RWPE2 (cell line): Measurements from ENCODE around the gene PTPRD.

ENCODE experiments used
- ATAC-seq: fragments of 200-7000 bp; cut with Tn5 transposase; 3 replicates; pipeline ENCODE4 v1.9.1; 2021; ENCODE audit warnings: low read depth
- DNase-seq: peaks from one replicate; pipeline ENCODE4 v3.0.0-alpha.2; 2020; ENCODE audit warnings: low spot score
- H3K27ac ChIP-seq: fragments of 450-650 bp; 2 replicates; pipeline ENCODE4 v1.5.1; 2017; ENCODE audit warnings: mild to moderate bottlenecking; ENCODE audit not compliant: poor library complexity, severe bottlenecking
- H3K27me3 ChIP-seq: fragments of 250-450 bp; sonication (Bioruptor Pico); 2 replicates; pipeline ENCODE4 v1.5.1; 2021; ENCODE audit warnings: mild to moderate bottlenecking, moderate library complexity; ENCODE audit not compliant: insufficient read depth, poor library complexity, severe bottlenecking
- H3K36me3 ChIP-seq: fragments of 250-450 bp; sonication (Bioruptor Pico); 2 replicates; pipeline ENCODE4 v1.5.1; 2020; ENCODE audit warnings: low read depth, mild to moderate bottlenecking, moderate library complexity
- H3K4me1 ChIP-seq: fragments of 250-450 bp; sonication (Bioruptor Pico); 2 replicates; pipeline ENCODE4 v1.5.1; 2021; ENCODE audit warnings: mild to moderate bottlenecking, moderate library complexity; ENCODE audit not compliant: insufficient read depth, poor library complexity, severe bottlenecking
- H3K4me3 ChIP-seq: fragments of 250-450 bp; sonication (Bioruptor Pico); 2 replicates; pipeline ENCODE4 v1.5.1; 2021; ENCODE audit warnings: mild to moderate bottlenecking, moderate library complexity; ENCODE audit not compliant: severe bottlenecking
- H3K9me3 ChIP-seq: fragments of 250-450 bp; sonication (Bioruptor Pico); 2 replicates; pipeline ENCODE4 v1.5.1; 2021; ENCODE audit warnings: mild to moderate bottlenecking, moderate library complexity; ENCODE audit not compliant: severe bottlenecking
- CTCF ChIP-seq: fragments of 450-650 bp; IDR thresholded peaks from one replicate; pipeline ENCODE4 v1.5.1; 2017; ENCODE audit warnings: mild to moderate bottlenecking, moderate library complexity; ENCODE audit not compliant: poor library complexity, severe bottlenecking

PTPRD gene

GRCh38 chr9:9729082-9729481 lies 883.7 kb downstream of the PTPRD start:
- no peak overlapping the region for H3K27ac ChIP-seq
- DNase-seq (no peak), ATAC-seq (no peak)
- no peaks in the 10 kb centered on the region for H3K27me3 ChIP-seq
- H3K36me3 ChIP-seq, result no peaks in the 10 kb centered on the region
- no peak overlapping the region for H3K4me3 ChIP-seq
- H3K9me3 ChIP-seq, result no peaks in the 10 kb centered on the region
- TF ChIP-seq CTCF, result no peak
- H3K4me1 ChIP-seq, result no peaks in the 10 kb centered on the region

- Histone ChIP-seq H3K9me3 (no peaks in the 10 kb centered on the region), H3K27me3 (no peaks in the 10 kb centered on the region), H3K4me1 (no peaks in the 10 kb centered on the region), H3K4me3 (no peak overlapping the region), H3K27ac (no peak overlapping the region), H3K36me3 (no peaks in the 10 kb centered on the region)
- no peak for DNase-seq
- no peak for TF ChIP-seq CTCF
- no peak for ATAC-seq
These were observed 893.3 kb downstream of the PTPRD start for GRCh38 chr9:9719373-9720112.

- Histone ChIP-seq H3K36me3 (no peaks in the 10 kb centered on the region), H3K27me3 (no peaks in the 10 kb centered on the region), H3K4me1 (no peaks in the 10 kb centered on the region), H3K4me3 (no peak overlapping the region), H3K9me3 (no peaks in the 10 kb centered on the region), H3K27ac (no peak overlapping the region)
- ATAC-seq, result no peak
- TF ChIP-seq CTCF, result no peak
- DNase-seq, result no peak
These were observed 894.1 kb downstream of the PTPRD start for GRCh38 chr9:9718691-9719090.

- H3K4me3 ChIP-seq, result no peak overlapping the region
- no peaks in the 10 kb centered on the region for H3K36me3 ChIP-seq
- no peak for TF ChIP-seq CTCF
- ATAC-seq (no peak), DNase-seq (no peak)
- H3K4me1 ChIP-seq, result no peaks in the 10 kb centered on the region
- H3K9me3 ChIP-seq, result no peaks in the 10 kb centered on the region
- H3K27ac ChIP-seq, result no peak overlapping the region
- no peaks in the 10 kb centered on the region for H3K27me3 ChIP-seq
These were observed 933.4 kb downstream of the PTPRD start for GRCh38 chr9:9679433-9679832.

GRCh38 chr9:9674461-9674860 lies 938.3 kb downstream of the PTPRD start:
- DNase-seq, result no peak
- no peak for ATAC-seq
- Histone ChIP-seq H3K4me3 (no peak overlapping the region), H3K36me3 (no peaks in the 10 kb centered on the region), H3K9me3 (no peaks in the 10 kb centered on the region), H3K27ac (no peak overlapping the region), H3K4me1 (no peaks in the 10 kb centered on the region), H3K27me3 (no peaks in the 10 kb centered on the region)
- TF ChIP-seq CTCF, result no peak
